ENCODE measurements around the gene RCOR2. TPM values are rescaled to one million over a fixed set of nuclear protein-coding genes. Genes with fewer than 3 reads are reported as not detected.
A peak's percentile ranks its signal among the peaks of the same experiment; 100 is the strongest.

RCOR2 gene
- total and polyA plus RNA-seq, 2 of the 13 experiments (the other 11 are each of a cell fraction or from before 2014, with no cell fraction given): 8.3 to 8.5 TPM

DNA sequence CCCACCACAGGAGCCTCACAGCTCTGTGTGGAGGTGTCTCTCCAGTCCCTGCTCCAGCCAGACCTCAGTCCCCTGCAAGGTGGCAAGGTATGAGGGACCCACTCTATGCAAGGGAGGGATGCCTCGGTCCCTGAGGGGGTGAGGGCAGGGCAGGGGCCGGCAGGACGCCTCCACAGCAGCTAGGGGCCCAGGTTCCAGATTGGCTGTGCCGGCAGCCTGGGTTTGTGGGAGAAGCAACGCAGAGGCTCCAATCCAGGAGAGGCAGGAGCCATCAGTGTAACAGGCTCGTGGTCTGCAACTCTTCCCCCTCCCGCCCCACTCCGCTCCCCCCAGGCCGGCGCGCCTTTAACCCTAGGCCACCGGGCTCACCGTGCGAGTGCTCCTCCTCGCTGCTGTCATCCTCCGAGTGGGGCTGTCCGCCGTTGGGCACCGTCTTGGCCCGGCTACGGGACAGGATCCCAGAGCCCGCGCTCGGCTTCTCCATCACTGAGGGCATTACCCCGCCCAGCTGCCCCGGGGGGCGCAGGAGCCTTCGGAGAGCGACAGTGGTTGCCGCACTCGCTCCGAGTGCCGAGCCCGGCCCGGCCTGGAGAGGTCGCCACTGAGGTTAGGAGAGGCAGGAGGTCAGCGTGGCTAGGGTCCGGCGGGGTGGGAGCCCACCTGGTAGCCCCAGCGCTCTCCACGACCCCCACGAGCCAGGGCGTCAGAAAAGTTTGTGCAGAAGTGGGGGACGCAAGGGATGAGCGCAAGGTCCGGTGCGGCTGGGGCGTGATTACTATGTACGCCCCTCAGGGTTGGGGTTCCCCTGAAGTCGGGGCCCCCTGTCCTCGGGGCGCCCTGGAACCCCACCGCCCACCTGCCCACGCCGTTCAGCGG is 765 bp downstream of the RCOR2 start (continued):
- no peak for TF ChIP-seq ARID5B (CRISPR knock-in tag; IDR thresholded peaks at IDR 0.05)
- TF ChIP-seq ZBTB38 (CRISPR knock-in tag; IDR thresholded peaks at IDR 0.05): no peak
- no peak for TF ChIP-seq SMYD3 (CRISPR knock-in tag; IDR thresholded peaks at IDR 0.05)
- TF ChIP-seq PITX1 (CRISPR knock-in tag; IDR thresholded peaks at IDR 0.05): no peak
- no peak for TF ChIP-seq PRDM15 (CRISPR knock-in tag; IDR thresholded peaks at IDR 0.05)
- no peak for TF ChIP-seq FOXP1 (IDR thresholded peaks at IDR 0.05)
- no peak for TF ChIP-seq FOXP1 (CRISPR knock-in tag; IDR thresholded peaks at IDR 0.05)
- TF ChIP-seq ZNF619 (CRISPR knock-in tag; IDR thresholded peaks at IDR 0.05): no peak
- TF ChIP-seq GPN1 (CRISPR knock-in tag; IDR thresholded peaks at IDR 0.05; ENCODE audit: borderline replicate concordance): no peak
- TF ChIP-seq ZNF180 (CRISPR knock-in tag; IDR thresholded peaks at IDR 0.05; ENCODE audit: borderline replicate concordance, low read depth): no peak
- TF ChIP-seq, protein P1, sequence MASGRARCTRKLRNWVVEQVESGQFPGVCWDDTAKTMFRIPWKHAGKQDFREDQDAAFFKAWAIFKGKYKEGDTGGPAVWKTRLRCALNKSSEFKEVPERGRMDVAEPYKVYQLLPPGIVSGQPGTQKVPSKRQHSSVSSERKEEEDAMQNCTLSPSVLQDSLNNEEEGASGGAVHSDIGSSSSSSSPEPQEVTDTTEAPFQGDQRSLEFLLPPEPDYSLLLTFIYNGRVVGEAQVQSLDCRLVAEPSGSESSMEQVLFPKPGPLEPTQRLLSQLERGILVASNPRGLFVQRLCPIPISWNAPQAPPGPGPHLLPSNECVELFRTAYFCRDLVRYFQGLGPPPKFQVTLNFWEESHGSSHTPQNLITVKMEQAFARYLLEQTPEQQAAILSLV (CRISPR knock-in tag; IDR thresholded peaks at IDR 0.05; ENCODE audit: borderline replicate concordance): no peak
- TF ChIP-seq ZNF501 (CRISPR knock-in tag; IDR thresholded peaks at IDR 0.05): peak; percentile 23; the same call in 1 of the 2 replicates
- no peak for TF ChIP-seq ZNF761 (CRISPR knock-in tag; conservative IDR thresholded peaks at IDR 0.05)
- TF ChIP-seq ZFP62 (CRISPR knock-in tag; IDR thresholded peaks at IDR 0.05): no peak
- TF ChIP-seq MXI1 (IDR thresholded peaks at IDR 0.05; ENCODE audit: borderline replicate concordance, low read depth, low read length): no peak; the same call in 2 of the 3 replicates

Measured in HepG2 (cell line).